ENCODE results near the gene NME1. TPM values are rescaled to one million over a fixed set of nuclear protein-coding genes. Genes with fewer than 3 reads are reported as not detected.

Gene NME1
- total and polyA plus RNA-seq, 9 of the 15 experiments (the other 6 are each of a cell fraction or from before 2014, with no cell fraction given), result 449 to 1,588 (median 604) TPM

DNA sequence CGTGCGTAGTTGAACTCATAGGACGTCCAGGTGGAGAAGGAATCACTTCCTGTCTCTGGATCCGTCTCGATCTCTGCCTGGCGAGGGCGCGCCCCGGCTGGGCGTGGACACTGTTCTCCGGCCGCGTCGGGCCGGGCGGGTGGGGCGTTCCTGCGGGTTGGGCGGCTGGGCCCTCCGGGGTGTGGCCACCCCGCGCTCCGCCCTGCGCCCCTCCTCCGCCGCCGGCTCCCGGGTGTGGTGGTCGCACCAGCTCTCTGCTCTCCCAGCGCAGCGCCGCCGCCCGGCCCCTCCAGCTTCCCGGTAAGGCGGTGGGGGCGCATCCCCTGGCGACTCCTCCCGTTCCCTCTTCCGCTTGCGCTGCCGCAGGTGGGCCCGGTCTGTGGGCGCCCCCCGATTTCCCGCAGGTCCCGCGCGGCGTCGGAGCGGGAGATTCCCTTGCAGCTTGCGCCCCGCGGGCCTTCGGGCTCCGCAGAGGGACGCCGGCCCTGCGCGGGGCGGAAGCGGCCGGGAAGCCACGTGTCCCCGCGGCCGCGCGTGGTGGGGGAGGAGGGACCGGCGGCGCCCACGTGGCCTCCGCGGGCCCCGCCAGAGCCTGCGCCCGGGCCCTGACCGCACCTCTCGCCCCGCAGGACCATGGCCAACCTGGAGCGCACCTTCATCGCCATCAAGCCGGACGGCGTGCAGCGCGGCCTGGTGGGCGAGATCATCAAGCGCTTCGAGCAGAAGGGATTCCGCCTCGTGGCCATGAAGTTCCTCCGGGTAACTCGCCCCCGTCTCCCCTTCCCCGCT, 13.0 kb downstream of the NME1 start, which contains the start of gene NME2 (continued):
- TF ChIP-seq, protein P1, sequence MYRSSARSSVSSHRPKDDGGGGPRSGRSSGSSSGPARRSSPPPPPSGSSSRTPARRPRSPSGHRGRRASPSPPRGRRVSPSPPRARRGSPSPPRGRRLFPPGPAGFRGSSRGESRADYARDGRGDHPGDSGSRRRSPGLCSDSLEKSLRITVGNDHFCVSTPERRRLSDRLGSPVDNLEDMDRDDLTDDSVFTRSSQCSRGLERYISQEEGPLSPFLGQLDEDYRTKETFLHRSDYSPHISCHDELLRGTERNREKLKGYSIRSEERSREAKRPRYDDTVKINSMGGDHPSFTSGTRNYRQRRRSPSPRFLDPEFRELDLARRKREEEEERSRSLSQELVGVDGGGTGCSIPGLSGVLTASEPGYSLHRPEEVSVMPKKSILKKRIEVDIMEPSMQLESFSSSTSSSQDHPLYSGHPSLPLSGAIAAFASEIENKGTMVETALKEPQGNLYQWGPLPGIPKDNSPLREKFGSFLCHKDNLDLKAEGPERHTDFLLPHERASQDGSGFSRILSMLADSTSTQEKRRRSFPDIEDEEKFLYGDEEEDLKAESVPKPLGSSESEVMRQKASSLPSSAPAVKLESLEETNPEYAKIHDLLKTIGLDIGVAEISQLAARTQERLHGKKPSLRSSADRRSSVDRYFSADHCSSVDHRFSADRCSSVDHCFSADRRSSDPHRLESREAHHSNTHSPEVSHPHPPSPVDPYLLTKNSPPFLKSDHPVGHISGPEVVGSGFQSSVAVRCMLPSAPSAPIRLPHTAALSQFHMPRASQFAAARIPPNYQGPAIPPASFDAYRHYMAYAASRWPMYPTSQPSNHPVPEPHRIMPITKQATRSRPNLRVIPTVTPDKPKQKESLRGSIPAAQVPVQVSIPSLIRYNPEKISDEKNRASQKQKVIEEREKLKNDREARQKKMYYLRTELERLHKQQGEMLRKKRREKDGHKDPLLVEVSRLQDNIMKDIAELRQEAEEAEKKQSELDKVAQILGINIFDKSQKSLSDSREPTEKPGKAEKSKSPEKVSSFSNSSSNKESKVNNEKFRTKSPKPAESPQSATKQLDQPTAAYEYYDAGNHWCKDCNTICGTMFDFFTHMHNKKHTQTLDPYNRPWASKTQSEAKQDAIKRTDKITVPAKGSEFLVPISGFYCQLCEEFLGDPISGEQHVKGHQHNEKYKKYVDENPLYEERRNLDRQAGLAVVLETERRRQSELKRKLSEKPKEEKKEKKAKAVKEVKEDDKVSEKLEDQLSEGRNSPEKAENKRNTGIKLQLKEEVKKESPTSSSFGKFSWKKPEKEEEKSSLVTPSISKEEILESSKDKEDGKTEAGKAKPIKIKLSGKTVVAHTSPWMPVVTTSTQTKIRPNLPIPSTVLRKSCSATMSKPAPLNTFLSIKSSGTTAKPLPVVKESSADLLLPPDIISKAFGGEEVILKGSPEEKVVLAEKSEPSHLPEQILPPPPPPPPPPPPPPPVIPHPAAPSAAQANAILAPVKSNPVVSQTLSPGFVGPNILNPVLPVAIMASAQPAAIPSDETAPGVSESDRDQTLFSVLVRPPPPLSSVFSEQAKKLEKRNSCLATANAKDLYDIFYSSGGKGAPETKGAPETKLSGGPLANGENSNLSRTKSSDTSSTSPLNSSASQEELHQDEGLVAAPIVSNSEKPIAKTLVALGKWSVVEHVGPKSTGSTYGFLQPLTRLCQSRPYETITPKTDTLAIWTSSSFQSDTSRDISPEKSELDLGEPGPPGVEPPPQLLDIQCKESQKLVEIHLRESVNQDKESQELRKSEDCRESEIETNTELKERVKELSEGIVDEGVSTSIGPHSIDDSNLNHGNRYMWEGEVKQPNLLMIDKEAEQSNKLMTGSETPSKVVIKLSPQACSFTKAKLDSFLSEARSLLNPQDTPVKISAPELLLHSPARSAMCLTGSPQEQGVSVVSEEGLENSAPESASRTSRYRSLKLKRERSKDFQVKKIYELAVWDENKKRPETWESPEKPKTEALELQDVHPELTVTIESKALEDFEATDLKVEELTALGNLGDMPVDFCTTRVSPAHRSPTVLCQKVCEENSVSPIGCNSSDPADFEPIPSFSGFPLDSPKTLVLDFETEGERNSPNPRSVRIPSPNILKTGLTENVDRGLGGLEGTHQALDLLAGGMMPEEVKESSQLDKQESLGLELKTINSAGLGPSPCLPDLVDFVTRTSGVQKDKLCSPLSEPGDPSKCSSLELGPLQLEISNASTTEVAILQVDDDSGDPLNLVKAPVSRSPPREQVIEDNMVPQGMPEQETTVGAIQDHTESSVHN (IDR thresholded peaks at IDR 0.05; ENCODE audit: borderline replicate concordance in 1 of 2, low read depth in 1 of 2), result no peak
- TF ChIP-seq, protein P2, sequence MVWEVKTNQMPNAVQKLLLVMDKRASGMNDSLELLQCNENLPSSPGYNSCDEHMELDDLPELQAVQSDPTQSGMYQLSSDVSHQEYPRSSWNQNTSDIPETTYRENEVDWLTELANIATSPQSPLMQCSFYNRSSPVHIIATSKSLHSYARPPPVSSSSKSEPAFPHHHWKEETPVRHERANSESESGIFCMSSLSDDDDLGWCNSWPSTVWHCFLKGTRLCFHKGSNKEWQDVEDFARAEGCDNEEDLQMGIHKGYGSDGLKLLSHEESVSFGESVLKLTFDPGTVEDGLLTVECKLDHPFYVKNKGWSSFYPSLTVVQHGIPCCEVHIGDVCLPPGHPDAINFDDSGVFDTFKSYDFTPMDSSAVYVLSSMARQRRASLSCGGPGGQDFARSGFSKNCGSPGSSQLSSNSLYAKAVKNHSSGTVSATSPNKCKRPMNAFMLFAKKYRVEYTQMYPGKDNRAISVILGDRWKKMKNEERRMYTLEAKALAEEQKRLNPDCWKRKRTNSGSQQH (CRISPR knock-in tag; IDR thresholded peaks at IDR 0.05), result 0 out of 2 replicates have a peak, but pooled peaks have one; percentile 2
- TF ChIP-seq, protein P3, sequence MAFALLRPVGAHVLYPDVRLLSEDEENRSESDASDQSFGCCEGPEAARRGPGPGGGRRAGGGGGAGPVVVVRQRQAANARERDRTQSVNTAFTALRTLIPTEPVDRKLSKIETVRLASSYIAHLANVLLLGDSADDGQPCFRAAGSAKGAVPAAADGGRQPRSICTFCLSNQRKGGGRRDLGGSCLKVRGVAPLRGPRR (CRISPR knock-in tag; IDR thresholded peaks at IDR 0.05), result no peak
- TF ChIP-seq, protein P4, sequence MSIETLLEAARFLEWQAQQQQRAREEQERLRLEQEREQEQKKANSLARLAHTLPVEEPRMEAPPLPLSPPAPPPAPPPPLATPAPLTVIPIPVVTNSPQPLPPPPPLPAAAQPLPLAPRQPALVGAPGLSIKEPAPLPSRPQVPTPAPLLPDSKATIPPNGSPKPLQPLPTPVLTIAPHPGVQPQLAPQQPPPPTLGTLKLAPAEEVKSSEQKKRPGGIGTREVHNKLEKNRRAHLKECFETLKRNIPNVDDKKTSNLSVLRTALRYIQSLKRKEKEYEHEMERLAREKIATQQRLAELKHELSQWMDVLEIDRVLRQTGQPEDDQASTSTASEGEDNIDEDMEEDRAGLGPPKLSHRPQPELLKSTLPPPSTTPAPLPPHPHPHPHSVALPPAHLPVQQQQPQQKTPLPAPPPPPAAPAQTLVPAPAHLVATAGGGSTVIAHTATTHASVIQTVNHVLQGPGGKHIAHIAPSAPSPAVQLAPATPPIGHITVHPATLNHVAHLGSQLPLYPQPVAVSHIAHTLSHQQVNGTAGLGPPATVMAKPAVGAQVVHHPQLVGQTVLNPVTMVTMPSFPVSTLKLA (conservative IDR thresholded peaks at IDR 0.05), result peak; percentile 89 to 97
- TF ChIP-seq, protein P5, sequence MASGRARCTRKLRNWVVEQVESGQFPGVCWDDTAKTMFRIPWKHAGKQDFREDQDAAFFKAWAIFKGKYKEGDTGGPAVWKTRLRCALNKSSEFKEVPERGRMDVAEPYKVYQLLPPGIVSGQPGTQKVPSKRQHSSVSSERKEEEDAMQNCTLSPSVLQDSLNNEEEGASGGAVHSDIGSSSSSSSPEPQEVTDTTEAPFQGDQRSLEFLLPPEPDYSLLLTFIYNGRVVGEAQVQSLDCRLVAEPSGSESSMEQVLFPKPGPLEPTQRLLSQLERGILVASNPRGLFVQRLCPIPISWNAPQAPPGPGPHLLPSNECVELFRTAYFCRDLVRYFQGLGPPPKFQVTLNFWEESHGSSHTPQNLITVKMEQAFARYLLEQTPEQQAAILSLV (tag; IDR thresholded peaks at IDR 0.05), result no peak
- TF ChIP-seq, protein P6, sequence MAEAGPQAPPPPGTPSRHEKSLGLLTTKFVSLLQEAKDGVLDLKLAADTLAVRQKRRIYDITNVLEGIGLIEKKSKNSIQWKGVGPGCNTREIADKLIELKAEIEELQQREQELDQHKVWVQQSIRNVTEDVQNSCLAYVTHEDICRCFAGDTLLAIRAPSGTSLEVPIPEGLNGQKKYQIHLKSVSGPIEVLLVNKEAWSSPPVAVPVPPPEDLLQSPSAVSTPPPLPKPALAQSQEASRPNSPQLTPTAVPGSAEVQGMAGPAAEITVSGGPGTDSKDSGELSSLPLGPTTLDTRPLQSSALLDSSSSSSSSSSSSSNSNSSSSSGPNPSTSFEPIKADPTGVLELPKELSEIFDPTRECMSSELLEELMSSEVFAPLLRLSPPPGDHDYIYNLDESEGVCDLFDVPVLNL (CRISPR knock-in tag; IDR thresholded peaks at IDR 0.05; ENCODE audit: low read depth), result 0 out of 2 replicates have a peak, but pooled peaks have one; percentile 33

All from K562 (cell line).